GM21717 (cell line): ENCODE data around the gene ARHGEF1.
"Not testable (repeated sequence)": the region's sequence is repeated elsewhere in the genome, so short reads cannot be mapped to it uniquely, and the experiment has no call there.

Experiments used
- ATAC-seq: cut with Tn5 transposase; IDR thresholded peaks from one replicate; pipeline ENCODE4 v1.9.1; 2021; ENCODE audit warnings: mild to moderate bottlenecking, moderate library complexity; ENCODE audit not compliant: unreplicated experiment

ARHGEF1 gene

DNA sequence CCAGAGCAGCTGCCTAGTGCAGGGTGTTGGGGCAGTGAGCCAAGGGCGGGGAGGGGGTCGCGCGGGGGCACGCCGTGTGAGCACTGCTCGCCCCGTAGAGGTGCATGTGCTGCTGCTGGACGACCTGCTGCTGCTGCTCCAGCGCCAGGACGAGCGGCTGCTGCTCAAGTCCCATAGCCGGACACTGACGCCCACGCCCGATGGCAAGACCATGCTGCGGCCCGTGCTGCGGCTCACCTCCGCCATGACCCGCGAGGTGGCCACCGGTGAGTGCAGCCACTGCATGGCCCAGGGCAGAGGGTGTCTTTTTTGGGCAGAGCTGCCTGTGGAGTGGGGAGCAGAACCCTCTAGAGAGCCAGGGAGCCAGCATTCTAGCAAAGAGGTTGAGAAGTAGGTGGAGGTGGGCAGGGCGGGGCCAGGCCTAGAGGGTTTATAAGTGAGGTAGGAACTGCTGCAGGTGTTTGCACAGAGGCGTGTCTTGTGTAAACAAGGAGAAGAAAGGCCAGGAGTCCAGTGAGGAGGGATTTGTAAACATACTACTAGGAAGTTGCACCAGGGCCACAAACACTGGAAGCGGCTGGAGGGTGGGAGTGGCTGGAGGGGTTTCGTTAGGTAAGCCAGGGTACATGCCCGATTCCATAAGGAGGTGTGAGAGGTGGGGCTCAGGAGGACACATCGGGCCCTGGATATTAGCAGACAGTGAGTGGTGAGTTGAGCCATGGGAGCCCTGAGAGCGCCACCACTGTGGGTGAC is 21.3 kb downstream of the ARHGEF1 start:
- no peak for ATAC-seq

DNA sequence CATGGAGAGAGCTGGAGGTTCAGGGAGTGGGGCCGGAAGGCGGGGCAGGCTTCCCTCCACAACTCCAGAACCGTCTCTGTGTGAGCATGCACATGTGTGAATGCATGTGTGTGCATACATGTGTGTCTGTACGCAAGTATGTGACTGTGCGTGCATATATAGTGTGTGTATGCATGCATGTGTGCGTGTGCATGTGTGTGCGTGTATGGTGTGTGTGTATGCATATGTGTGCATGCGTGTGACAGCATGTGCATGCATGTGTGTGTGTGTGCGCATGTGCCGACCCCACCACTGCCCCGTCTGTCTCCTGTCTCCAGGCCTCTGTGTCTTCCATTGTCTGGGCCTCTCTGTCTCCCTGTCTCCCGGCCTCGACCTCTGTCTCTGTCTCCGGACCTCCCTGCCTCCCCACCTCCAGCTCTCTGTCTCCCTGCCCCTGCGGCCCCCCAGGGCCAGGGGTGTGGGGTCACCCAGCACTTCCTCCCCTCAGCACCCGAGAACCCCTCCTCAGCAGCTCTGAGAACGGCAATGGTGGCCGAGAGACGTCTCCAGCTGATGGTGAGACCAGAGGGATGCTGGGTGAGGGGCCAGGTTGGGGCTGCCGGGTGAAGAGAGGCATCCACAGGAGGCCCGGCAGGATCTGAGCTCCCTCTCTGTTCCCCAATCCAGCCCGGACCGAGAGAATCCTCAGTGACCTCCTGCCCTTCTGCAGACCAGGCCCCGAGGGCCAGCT is 22.5 kb downstream of the ARHGEF1 start:
- no peak for ATAC-seq

DNA sequence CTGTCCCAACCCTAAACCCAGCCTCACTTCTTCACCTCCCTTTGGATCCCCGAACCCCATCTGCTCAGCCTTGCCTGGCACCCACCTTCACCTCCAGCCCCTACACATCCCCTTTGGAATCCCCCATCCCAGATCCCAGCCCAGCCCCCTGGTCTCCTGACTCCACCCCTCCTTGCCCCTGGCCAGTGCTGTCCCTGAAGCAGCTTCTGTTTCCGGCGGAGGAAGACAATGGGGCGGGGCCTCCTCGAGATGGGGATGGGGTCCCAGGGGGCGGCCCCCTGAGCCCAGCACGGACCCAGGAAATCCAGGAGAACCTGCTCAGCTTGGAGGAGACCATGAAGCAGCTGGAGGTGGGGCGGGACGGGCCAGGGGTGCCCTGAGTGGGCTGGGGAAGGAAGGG is 23.3 kb downstream of the ARHGEF1 start:
- no peak for ATAC-seq

DNA sequence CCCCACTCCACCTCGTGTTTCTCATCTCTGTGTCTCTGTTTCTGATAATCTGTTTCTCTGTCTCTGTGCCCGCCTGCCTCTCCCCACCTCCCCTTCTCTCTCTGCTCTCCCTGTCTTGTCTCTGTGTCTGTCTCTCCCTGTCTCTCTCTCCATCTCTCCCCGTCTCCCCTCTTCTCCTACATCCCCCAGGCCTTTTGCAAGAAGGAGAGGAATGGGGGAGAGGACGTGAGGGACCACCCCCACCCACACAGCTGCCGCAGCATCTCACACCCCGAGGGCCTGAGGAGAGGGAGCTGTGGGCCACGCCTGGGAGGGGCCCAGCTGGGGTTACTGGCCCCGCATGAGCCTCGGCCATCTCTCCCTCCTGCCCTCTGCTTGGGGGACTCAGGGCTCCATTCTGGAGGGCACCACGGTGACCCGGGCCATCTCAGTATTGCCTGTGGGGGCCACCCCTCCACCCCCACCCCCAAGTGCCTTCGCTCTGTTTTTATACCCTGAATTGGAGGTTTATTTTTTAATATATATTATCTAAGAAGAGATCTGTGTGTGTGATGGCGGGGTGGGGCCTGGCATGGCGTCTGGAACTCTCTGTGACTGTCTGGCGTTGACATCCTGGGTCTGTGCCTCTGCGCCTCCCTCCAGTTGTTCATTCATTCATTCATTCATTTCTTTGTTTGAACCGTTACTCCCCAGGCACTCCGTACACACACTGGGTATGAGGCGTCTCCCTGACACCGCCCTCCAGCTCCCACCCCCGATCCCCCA is 24.1 kb downstream of the ARHGEF1 start:
- ATAC-seq, result no peak

DNA sequence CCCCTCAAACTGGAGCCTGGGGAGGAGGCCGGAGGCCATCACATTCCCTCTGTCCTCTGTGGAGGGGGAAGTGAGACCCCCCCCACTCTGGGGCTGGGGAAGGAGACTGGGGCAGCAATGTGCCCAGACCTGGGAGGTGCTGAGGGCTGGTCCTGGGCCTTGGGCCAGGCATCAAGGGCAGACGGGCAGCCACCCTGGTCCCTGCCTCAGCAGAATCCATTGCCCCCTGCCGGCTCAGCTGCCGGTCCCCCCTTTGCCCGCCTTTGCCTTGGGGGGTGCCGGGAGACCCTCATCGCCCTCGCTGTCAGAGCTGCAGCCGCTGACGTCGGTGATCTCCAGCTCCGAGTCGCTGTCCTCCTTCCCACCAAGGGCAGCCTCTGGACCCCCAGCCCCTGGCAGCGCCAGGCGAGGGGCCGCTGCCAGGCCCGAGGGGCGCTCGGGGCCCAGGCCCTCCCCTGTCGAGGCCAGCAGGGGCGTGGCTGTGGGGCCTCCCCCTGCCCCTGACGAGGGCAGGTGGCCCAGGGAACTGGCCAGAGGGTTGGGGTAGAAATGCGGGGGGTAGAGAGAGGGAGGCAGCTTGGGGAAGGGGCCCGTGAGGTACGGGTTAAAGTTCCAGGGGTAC is 25.1 kb downstream of the ARHGEF1 start:
- ATAC-seq, result no peak

DNA sequence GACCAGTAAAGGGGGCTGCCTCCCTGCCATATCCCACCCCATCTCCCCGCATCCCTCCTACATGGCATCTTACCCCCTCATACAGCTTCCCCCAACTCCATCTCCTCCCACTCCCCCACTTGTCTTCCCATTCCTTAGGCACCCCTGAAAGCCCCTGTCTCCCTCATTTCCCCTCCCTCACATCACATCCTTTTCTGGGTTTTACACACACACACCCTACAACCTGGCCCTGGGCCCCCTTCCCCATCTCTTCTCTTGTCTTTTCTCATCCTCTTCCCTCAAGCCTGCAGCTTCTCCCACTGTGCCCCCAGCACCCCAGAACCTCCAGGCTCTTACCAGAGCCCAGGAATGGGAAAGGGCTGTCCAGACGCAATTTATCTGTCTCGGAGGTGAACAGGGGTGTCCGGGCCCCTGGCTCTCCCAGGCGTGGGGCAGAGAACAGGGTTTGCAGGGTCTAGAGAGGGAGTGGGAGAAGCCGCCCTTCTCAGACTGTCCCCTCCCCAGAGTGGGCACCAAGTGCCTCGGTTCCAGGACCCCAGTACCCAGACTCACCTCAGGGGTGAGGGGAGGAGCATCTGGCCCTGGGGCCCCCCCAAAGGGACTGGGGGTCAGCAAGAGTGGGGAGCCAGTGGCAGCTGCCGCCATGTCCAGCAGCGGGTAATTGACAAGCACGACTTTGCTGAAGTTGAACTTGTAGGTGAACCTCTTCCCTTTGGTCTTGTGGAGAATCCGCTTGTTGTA is 25.9 kb downstream of the ARHGEF1 start:
- ATAC-seq, result no peak

DNA sequence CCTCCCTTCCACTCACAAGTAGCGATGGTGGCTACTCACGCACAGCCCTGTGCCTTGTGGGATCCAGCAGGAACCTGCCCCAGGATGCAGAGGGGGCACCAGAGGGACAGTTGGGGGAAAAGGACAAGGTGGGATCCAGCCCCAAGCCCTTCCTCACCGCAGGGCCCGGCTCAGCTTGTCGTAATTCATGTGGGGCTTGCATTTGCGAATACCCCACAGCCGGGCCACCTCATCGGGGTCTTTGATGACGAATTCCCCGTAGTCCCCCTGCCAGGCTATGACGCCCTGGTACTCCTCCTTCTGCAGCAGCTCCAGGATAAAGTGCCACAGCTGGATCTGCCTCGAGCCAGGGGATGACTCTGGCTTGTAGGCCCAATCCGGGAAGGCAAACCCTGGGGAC is 26.7 kb downstream of the ARHGEF1 start:
- no peak for ATAC-seq

DNA sequence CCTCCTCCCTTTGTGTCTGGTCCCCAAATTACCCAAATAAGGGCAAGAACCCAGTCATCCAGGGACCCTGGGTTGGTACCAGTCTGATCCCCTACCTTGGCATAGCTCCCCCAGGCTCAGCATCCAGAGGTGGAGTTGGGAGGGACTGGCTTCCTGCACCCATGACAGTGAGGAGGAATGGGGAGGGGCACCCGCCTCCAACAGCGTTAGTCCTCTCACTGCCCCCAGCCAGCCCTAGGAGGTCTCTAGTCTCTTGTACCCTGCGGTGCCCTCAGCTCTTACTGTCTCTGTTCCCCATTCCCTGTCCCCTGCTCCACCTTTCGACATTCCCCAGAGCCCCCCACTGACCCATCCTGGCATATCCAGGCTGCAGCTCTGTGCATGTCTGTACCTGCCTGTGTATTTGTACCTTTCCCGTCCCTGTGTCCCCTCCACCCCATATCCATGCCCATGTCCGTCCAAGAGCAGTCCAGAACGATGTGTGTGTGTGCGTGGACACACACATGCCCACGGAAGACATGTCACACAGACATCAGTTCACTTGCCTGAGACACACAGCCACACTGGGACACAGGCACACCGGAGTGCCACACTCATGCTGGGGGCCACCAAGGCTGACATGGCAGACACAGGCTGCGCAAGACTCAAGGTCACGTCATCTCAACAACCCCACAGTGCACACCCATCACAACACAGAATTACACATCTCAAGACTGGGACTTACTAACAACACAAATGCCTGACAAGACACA is 27.4 kb downstream of the ARHGEF1 start:
- no peak for ATAC-seq

DNA sequence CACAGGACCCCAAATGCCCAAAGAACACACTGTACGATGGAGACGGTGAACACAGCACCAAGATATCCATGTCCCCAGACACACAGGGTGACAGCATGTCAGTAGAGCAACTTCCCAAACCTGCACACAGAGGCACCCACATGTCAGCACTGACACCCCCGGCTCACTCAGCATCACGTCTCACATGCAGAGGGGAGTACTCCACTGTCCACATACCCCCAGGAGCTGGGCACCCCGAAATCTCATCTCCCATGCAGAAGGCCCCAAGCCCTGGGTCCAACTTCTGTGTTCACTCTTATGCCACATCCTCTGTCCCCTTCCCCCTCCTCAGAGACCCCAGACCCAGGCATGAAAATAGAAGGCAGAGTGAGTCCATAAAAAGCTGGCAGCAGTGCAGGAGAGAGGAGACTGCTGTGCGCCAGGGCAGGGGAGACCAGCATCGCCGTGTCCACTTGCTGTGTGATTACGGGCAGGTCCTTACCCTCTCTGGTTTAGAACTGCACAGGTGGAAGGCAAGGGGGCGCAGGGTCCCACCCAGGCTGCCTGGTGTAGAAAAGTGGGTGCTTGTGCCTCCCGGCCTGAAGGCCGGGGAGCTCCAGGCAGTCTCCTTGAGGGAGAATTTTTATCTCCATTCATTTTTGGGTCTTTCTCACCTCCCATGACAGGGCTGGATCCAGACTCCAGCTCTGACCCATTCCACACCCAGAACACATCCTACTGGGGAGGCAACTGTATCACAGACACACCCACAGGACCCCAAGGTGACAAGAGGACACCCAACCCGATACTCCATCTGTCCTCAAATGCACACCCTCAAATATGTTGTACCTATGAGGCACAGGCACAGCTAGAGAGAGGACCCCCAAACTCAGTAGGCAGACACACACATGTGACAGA is 28.3 kb downstream of the ARHGEF1 start:
- ATAC-seq, result no peak

DNA sequence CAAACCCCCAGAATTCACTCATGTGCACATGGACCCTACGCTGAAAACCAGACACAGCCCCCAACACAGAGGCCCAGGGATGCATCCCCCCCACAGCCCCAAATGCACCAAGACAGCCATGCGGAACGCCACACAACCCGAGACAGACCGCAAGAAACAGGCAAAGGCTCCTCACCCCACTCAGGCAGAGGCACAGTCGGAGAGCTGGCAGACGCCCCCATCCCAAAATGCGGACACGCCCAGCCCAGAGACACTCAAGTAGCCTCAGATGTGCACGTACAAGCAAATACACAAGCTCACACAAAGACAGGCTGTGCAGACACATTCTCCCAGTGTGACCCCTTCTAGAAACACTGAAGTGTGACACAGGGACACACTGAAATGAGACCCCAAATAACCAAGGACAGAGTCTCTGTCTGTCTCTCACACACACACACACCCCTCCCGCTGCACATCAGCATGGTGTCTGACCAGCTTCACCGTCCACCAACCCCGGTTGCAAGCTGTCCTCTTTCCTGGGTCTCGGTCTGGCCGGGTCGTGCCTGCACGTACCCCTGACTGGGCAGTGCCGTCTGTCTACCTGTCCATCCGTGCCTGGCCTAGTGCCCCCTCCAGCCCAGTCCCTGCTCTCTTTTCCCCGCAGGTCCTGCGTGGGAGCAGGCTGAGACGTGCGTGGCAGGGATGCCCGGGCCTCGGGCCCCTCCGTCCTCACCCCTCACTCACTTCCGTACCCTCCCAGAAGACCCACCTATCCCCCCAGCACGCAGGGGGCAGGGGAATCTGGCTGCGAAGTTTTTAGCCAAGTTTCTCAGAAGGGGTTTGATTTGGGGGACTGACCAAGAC is 29.1 kb downstream of the ARHGEF1 start:
- ATAC-seq, result no peak

DNA sequence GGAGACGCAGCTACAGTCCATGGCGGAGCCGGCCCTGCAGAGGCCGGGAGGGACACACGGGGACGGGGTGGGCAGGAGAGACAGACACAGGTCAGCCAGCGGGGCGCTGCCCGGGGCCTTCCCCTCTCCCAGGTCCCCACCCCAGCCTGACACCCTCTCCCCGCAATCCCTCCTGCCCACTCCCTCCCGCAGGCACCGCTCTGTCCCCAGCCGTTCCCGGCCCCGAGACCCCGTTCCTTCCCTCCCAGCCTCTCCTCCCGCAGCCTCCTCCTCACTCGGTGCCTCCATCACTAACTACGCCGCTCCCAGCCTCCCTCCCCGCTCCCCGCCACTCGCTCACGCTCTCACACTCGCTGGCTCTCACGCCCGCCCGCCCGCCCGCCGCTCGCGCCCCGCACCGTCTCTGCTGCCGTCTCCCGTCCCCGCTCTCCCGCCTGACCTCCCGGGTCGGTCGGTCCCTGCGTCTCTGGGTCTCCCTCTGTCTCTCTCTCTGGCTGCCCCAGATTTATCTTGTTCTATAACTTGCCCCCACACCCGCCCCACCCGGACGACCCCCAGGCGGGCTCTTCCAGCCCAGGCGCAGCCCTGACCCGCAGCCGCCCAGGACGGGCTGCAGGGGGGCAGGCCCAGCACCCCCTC is 30.0 kb downstream of the ARHGEF1 start:
- ATAC-seq, result no peak

DNA sequence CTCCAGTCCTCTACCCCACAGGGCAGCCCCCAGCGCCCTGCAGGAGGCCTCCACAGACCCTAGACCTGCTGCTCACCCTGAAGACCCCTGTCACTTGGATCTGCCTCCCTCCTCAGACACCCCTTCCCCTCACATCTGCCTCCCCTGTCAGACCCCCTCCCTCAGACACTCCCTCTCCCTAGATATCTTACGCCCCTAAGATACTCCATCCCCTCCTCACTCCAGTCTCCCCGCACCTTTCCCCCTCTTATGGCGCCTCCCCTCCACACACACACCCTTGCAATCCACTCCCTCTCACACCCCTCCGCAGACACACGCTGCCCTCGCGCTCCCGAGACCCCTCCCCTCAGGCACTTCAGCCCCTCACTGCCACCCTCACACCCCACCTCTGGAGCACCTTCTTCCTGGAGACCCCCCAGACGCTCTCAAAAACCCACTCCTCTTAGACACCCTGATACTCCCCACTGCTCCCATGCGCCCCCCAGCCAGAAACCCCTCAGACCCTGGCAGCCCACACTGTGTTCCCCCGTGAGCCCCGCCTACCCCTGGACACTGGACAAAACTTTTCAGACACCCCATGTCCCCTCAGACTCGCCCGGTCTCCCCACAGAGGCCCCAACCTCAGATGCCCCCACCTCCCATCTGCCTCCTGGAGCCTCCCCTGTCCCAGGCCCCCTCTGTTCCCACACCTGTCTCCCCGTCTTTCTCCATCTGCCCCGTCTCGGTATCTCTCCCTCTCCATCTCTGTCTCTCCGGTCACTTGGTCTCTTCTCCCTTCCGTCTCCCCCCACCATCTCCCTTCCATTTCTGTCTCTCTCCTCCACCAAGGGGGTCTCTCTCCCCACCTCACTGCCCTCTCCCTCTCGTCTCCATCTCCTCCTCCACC is 30.8 kb downstream of the ARHGEF1 start:
- no peak for ATAC-seq

DNA sequence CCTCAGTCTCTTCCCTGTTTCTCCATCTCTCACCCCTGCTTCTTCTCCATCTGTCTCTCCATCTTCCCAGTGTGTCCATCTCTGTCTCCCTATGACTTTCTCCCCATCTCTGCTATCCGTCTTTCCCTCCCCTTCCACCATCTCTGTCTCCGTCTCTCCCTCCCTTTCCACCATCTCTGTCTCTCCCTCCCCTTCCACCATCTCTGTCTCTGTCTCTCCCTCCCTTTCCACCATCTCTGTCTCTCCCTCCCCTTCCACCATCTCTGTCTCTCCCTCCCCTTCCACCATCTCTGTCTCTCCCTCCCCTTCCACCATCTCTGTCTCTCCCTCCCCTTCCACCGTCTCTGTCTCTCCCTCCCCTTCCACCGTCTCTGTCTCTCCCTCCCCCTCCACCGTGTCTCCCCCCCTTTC is 31.4 kb downstream of the ARHGEF1 start:
- ATAC-seq, result not testable (repeated sequence)

DNA sequence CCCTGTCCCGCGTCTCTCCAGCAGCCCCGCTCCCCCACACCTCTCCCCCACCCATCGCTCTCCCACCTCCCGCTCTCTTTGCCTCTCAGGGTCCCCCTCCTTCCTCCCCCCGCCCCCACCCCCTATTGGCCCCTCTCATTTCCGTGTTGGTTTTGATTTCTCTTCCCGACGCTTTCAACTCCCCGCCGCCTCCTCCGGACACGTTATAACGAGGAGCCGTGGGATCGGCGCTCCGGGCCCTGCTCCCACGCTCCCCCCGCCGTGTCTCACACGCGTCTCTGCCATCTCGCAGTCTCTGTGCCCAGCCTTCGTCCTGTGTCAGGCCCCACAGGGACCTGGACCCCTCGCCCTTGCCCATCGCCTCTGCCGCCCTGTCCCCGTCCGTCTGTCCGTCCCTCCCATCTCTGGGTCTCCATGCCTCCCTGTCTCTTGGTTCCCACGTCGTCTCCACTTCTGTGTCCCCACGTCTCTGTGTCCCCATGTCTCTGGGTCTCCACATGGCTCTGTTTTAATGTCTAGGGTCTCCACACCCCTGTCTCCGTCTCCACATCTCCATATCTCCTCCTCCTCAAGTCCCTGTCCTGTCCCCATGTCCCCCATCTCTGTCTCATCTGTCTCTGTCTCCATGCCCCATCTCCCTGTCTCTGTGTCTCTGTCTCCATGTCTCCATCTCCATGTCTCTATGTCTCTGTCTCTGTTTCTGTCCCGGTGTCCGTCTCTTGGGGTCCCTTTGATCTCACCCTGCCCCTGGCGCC is 32.2 kb downstream of the ARHGEF1 start:
- ATAC-seq, result no peak

DNA sequence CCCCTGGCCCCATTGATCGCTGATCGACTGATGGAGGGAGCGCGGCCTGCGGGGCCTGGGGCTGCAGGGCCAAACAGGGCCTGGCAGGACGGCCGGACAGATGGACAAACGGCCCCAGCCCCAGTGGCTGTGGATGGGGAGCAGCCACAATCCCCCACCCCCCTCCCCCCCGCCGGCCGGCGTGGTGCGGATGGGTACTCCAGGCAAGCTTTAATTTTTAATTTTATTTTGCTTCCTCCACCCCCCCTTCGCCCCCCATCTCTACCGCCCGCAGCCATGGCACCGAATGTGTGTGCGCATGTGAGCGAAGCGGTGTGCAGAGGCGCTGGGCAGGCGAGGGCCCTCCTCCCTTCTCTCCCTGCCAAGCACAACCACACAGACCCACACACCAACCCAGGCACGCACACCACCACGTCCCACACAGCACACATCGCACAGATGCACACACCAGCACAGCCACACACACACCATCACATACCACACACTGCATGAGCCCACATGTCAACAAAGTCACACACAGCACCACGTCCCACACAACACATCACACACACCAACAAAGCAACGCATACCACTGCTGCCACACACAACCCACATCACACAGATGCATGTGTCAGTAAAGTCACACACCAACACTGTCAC is 32.9 kb downstream of the ARHGEF1 start:
- no peak for ATAC-seq
